GM10847 (cell line): ENCODE measurements around the gene SLC6A7.

ENCODE experiments used
- POLR2A ChIP-seq: IDR thresholded peaks from 2 replicates; pipeline ENCODE4 v1.6.1; 2011; ENCODE audit not compliant: insufficient read length; ENCODE audit errors: extremely low read depth

Gene SLC6A7

GRCh38 chr5:150152636-150153462, 37.0 kb upstream of the SLC6A7 start:
- no peak for TF ChIP-seq POLR2A

GRCh38 chr5:150153483-150153882, 36.4 kb upstream of the SLC6A7 start:
- TF ChIP-seq POLR2A = no peak

GRCh38 chr5:150153957-150154617, 35.8 kb upstream of the SLC6A7 start:
- no peak for TF ChIP-seq POLR2A

GRCh38 chr5:150154618-150155128, 35.2 kb upstream of the SLC6A7 start:
- TF ChIP-seq POLR2A = no peak

GRCh38 chr5:150155258-150156026, 34.4 kb upstream of the SLC6A7 start, which contains the start of gene PDGFRB:
TSS of gene PDGFRB (minus strand) at chr5:150155845. CDS start at chr5:150137047, 18,798 bp downstream.
- TF ChIP-seq POLR2A = no peak

GRCh38 chr5:150156027-150156368, 33.9 kb upstream of the SLC6A7 start:
- TF ChIP-seq POLR2A = no peak

- no peak for TF ChIP-seq POLR2A
These were observed 33.3 kb upstream of the SLC6A7 start for GRCh38 chr5:150156540-150156939.

GRCh38 chr5:150157168-150157567, 32.7 kb upstream of the SLC6A7 start:
- TF ChIP-seq POLR2A = no peak

GRCh38 chr5:150158170-150158949, 31.5 kb upstream of the SLC6A7 start:
- no peak for TF ChIP-seq POLR2A

- no peak for TF ChIP-seq POLR2A
These were observed 30.8 kb upstream of the SLC6A7 start for GRCh38 chr5:150159031-150159430.

GRCh38 chr5:150159741-150160179, 30.1 kb upstream of the SLC6A7 start:
- TF ChIP-seq POLR2A = no peak

- no peak for TF ChIP-seq POLR2A
These were observed 29.3 kb upstream of the SLC6A7 start for GRCh38 chr5:150160448-150161081.

- no peak for TF ChIP-seq POLR2A
These were observed 28.4 kb upstream of the SLC6A7 start for GRCh38 chr5:150161242-150162141.

GRCh38 chr5:150162142-150162513, 27.7 kb upstream of the SLC6A7 start:
- no peak for TF ChIP-seq POLR2A

GRCh38 chr5:150163035-150163434, 26.8 kb upstream of the SLC6A7 start:
- no peak for TF ChIP-seq POLR2A
